ENCODE data around the gene NUMA1. TPM values are rescaled to one million over a fixed set of nuclear protein-coding genes. Genes with fewer than 3 reads are reported as not detected.
A peak's percentile ranks its signal among the peaks of the same experiment; 100 is the strongest.

Gene NUMA1
- total and polyA plus RNA-seq, 3 experiments from 2014 or later, result 73.5 to 110 (median 106) TPM

- Histone ChIP-seq H3K27me3 (ENCODE audit: insufficient read depth, low read length, poor library complexity, severe bottlenecking) (no peaks in the 10 kb centered on the region), H3K4me1 (ENCODE audit: insufficient read depth, low read length) (no peaks in the 10 kb centered on the region), H3K27ac (ENCODE audit: low read depth, low read length) (no peak overlapping the region), H3K36me3 (ENCODE audit: insufficient read depth, low read length) (no peaks in the 10 kb centered on the region), H3K9me3 (ENCODE audit: low read length) (no peaks in the 10 kb centered on the region), H3K4me3 (ENCODE audit: low read length) (no peak overlapping the region)
- no peak overlapping the region for H3K4me3 Mint-ChIP-seq
- CTCF ChIA-PET, result interaction anchor here (1.2 to 1.8 kb wide), 2 partner anchors 33 kb away, joined by 3 to 8 read pairs; no protein-coding TSS in a partner anchor
- peaks cover 4 to 9% (median 6%) of the 10 kb centered on the region in 3 donors for H3K36me3 Mint-ChIP-seq
- H3K9me3 Mint-ChIP-seq, result no peaks in the 10 kb centered on the region
- DNase-seq, result no peak
- POLR2A ChIA-PET, result no interaction called here
- peaks cover 2 to 11% (median 3%) of the 10 kb centered on the region in 3 donors for H3K4me1 Mint-ChIP-seq
- no peaks in the 10 kb centered on the region for H3K27me3 Mint-ChIP-seq
- peak overlapping the region in 1 of 8 donors; percentile 52 for H3K27ac Mint-ChIP-seq
Measured at GRCh38 chr11:72058416-72059034, 21.8 kb downstream of the NUMA1 start.

- CTCF ChIA-PET, result interaction anchor here (0.8 to 1.1 kb wide), 2 partner anchors 9 to 31 kb away, joined by 3 read pairs; partner anchors contain the start of gene NUMA1
- H3K4me3 ChIP-seq (ENCODE audit: low read length), result no peak overlapping the region
- peak overlapping the region in 2 of 8 donors; percentile 66 to 72 for H3K27ac Mint-ChIP-seq
- no peaks in the 10 kb centered on the region for H3K27me3 Mint-ChIP-seq
- no peaks in the 10 kb centered on the region for H3K27me3 ChIP-seq (ENCODE audit: insufficient read depth, low read length, poor library complexity, severe bottlenecking)
- DNase-seq, result no peak
- no peaks in the 10 kb centered on the region for H3K9me3 Mint-ChIP-seq
- H3K4me3 Mint-ChIP-seq, result no peak overlapping the region
- H3K4me1 Mint-ChIP-seq, result peaks cover 0 to 6% (median 2%) of the 10 kb centered on the region in 3 donors
- H3K36me3 ChIP-seq (ENCODE audit: insufficient read depth, low read length), result no peaks in the 10 kb centered on the region
- H3K36me3 Mint-ChIP-seq, result peaks cover 0 to 7% (median 4%) of the 10 kb centered on the region in 3 donors
- H3K9me3 ChIP-seq (ENCODE audit: low read length), result no peaks in the 10 kb centered on the region
- POLR2A ChIA-PET, result interaction anchor here (1.3 kb wide), 1 partner anchor 9 kb away, joined by 3 read pairs; no protein-coding TSS in a partner anchor
- H3K27ac ChIP-seq (ENCODE audit: low read depth, low read length), result no peak overlapping the region
- H3K4me1 ChIP-seq (ENCODE audit: insufficient read depth, low read length), result peaks cover 3% of the 10 kb centered on the region
Measured at GRCh38 chr11:72048766-72049460, 31.4 kb downstream of the NUMA1 start.

GRCh38 chr11:72045849-72046248 is 34.5 kb downstream of the NUMA1 start:
- Histone ChIP-seq H3K4me3 (ENCODE audit: low read length) (no peak overlapping the region), H3K9me3 (ENCODE audit: low read length) (no peaks in the 10 kb centered on the region), H3K36me3 (ENCODE audit: insufficient read depth, low read length) (no peaks in the 10 kb centered on the region), H3K27ac (ENCODE audit: low read depth, low read length) (no peak overlapping the region), H3K4me1 (ENCODE audit: insufficient read depth, low read length) (peaks cover 26% of the 10 kb centered on the region), H3K27me3 (ENCODE audit: insufficient read depth, low read length, poor library complexity, severe bottlenecking) (no peaks in the 10 kb centered on the region)
- POLR2A ChIA-PET, result no interaction called here
- Mint-ChIP-seq H3K4me3 (no peak overlapping the region), H3K4me1 (peaks cover 0 to 20% (median 11%) of the 10 kb centered on the region in 3 donors), H3K27ac (peak overlapping the region in 1 of 8 donors; percentile 12), H3K36me3 (peaks cover 0 to 5% (median 1%) of the 10 kb centered on the region in 3 donors), H3K27me3 (no peaks in the 10 kb centered on the region), H3K9me3 (no peaks in the 10 kb centered on the region)
- no peak for DNase-seq
- CTCF ChIA-PET, result no interaction called here

- no peaks in the 10 kb centered on the region for H3K36me3 ChIP-seq (ENCODE audit: insufficient read depth, low read length)
- peak overlapping the region; percentile 90 for H3K27ac ChIP-seq (ENCODE audit: low read depth, low read length)
- H3K27me3 ChIP-seq (ENCODE audit: insufficient read depth, low read length, poor library complexity, severe bottlenecking), result no peaks in the 10 kb centered on the region
- no peaks in the 10 kb centered on the region for H3K9me3 Mint-ChIP-seq
- ChIA-PET POLR2A (interaction anchor here (0.7 to 2.3 kb wide), 2 partner anchors 37 to 181 kb away, joined by 3 to 10 read pairs; no protein-coding TSS in a partner anchor), CTCF (interaction anchor here (0.6 to 1.2 kb wide), 2 partner anchors 17 to 45 kb away, joined by 3 to 6 read pairs; no protein-coding TSS in a partner anchor)
- H3K27me3 Mint-ChIP-seq, result no peaks in the 10 kb centered on the region
- no peak overlapping the region for H3K4me3 Mint-ChIP-seq
- H3K4me1 ChIP-seq (ENCODE audit: insufficient read depth, low read length), result peaks cover 56% of the 10 kb centered on the region
- no peak for DNase-seq
- peaks cover under 1 to 20% (median 11%) of the 10 kb centered on the region in 3 donors for H3K4me1 Mint-ChIP-seq
- H3K4me3 ChIP-seq (ENCODE audit: low read length), result peak overlapping the region; percentile 68
- no peak overlapping the region for H3K27ac Mint-ChIP-seq
- no peaks in the 10 kb centered on the region for H3K9me3 ChIP-seq (ENCODE audit: low read length)
- H3K36me3 Mint-ChIP-seq, result peaks cover 0 to 4% (median 0%) of the 10 kb centered on the region in 3 donors
Measured at GRCh38 chr11:72042064-72042745, 38.1 kb downstream of the NUMA1 start.

- peak overlapping the region; percentile 68 for H3K4me3 ChIP-seq (ENCODE audit: low read length)
- DNase-seq, result peak; percentile 15 to 72 (median 46)
- Mint-ChIP-seq H3K4me1 (peaks cover 7 to 26% (median 11%) of the 10 kb centered on the region in 3 donors), H3K27me3 (no peaks in the 10 kb centered on the region), H3K27ac (no peak overlapping the region), H3K36me3 (peaks cover 0 to 10% (median 0%) of the 10 kb centered on the region in 3 donors), H3K9me3 (no peaks in the 10 kb centered on the region), H3K4me3 (no peak overlapping the region)
- peak overlapping the region; percentile 90 for H3K27ac ChIP-seq (ENCODE audit: low read depth, low read length)
- no peaks in the 10 kb centered on the region for H3K27me3 ChIP-seq (ENCODE audit: insufficient read depth, low read length, poor library complexity, severe bottlenecking)
- H3K9me3 ChIP-seq (ENCODE audit: low read length), result no peaks in the 10 kb centered on the region
- ChIA-PET POLR2A (interaction anchor here (0.7 to 2.3 kb wide), 7 partner anchors 16 to 589 kb away, joined by 3 to 12 read pairs (median 4); partner anchors contain the start of genes ANAPC15 and NUMA1), CTCF (interaction anchor here (1.2 to 4.4 kb wide), 4 partner anchors 16 to 71 kb away, joined by 5 to 38 read pairs (median 7); partner anchors contain the start of gene ANAPC15)
- no peaks in the 10 kb centered on the region for H3K36me3 ChIP-seq (ENCODE audit: insufficient read depth, low read length)
- H3K4me1 ChIP-seq (ENCODE audit: insufficient read depth, low read length), result peaks cover 61% of the 10 kb centered on the region
Measured at GRCh38 chr11:72041364-72042063, 38.8 kb downstream of the NUMA1 start.

GRCh38 chr11:72040491-72041363 is 39.6 kb downstream of the NUMA1 start:
- Mint-ChIP-seq H3K4me1 (peaks cover 11 to 34% (median 15%) of the 10 kb centered on the region in 3 donors), H3K9me3 (no peaks in the 10 kb centered on the region), H3K27me3 (no peaks in the 10 kb centered on the region), H3K27ac (no peak overlapping the region), H3K36me3 (peaks cover 0 to 16% (median 2%) of the 10 kb centered on the region in 3 donors), H3K4me3 (no peak overlapping the region)
- peaks cover 69% of the 10 kb centered on the region for H3K4me1 ChIP-seq (ENCODE audit: insufficient read depth, low read length)
- H3K36me3 ChIP-seq (ENCODE audit: insufficient read depth, low read length), result no peaks in the 10 kb centered on the region
- no peaks in the 10 kb centered on the region for H3K27me3 ChIP-seq (ENCODE audit: insufficient read depth, low read length, poor library complexity, severe bottlenecking)
- peak overlapping the region; percentile 68 for H3K4me3 ChIP-seq (ENCODE audit: low read length)
- ChIA-PET POLR2A (interaction anchor here (0.6 to 2.3 kb wide), 12 partner anchors 8 to 588 kb away, joined by 3 to 12 read pairs (median 4); partner anchors contain the start of genes ANAPC15 and NUMA1), CTCF (interaction anchor here (1.0 to 4.4 kb wide), 12 partner anchors 8 to 103 kb away, joined by 3 to 38 read pairs (median 5); partner anchors contain the start of gene ANAPC15)
- H3K27ac ChIP-seq (ENCODE audit: low read depth, low read length), result peak overlapping the region; percentile 90
- peak; percentile 68 to 87 (median 77) for DNase-seq
- no peaks in the 10 kb centered on the region for H3K9me3 ChIP-seq (ENCODE audit: low read length)

Data from CD8-positive, alpha-beta memory T cell (primary cell).